Renal cortical epithelial cell (primary cell): ENCODE measurements around the gene CNTN5. TPM values are rescaled to one million over a fixed set of nuclear protein-coding genes. Genes with fewer than 3 reads are reported as not detected.

Experiments
- DNase-seq: peaks from one replicate; pipeline ENCODE4 v3.0.0-alpha.2; 2011; ENCODE audit warnings: low read depth
- total RNA-seq: library from RNA; depleted of rRNA; stranded (reverse); fragments of >200 nt; gene quantifications from 2 replicates; pipeline ENCODE4 v1.2.3, GENCODE V29; 2014

CNTN5 gene
- total RNA-seq, 1 donor from 2014 or later: 0.10 TPM

- no peak for DNase-seq
These were observed 489.1 kb downstream of the CNTN5 start for GRCh38 chr11:99509863-99510262.

DNA sequence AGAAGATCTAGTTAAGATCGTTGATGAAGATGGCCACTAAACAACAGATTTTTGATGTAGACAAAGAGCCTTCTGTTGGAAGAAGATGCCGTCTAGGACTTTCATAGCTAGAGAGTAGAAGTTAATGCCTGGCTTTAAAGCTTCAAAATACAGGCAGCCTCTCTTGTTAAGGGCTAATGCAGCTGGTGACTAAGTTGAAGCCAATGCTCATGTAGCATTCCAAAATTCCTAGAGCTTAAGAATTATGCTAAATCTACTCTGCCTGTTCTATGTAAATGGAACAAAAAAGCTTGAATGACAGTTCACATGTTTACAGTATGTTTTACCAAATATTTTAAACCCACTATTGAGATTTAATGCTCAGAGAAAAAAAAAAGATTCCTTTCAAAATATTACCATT, 492.6 kb downstream of the CNTN5 start:
- DNase-seq: no peak

GRCh38 chr11:99519095-99519494, 498.3 kb downstream of the CNTN5 start:
- no peak for DNase-seq

GRCh38 chr11:99522467-99523173, 501.9 kb downstream of the CNTN5 start:
- DNase-seq: no peak

GRCh38 chr11:99531468-99531867, 510.7 kb downstream of the CNTN5 start:
- DNase-seq: no peak

DNA sequence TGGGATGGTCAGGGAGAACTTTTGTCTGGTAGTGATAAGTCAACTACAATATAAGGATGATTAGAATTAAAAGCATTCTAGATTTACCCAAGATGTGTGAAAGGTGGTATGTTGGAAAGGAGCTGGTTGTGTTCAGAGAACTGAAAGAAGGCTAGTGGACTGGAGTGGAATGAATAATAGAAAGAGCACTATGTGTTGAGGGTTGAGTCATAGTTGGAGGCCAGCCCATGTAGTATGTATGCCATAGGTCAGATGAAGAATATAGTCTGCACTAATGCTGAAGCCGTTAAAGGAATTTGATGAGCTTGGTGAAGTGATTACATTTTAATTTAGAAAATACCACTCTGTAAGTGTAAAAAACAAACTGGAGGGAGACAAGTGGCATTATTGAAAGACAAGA, 514.1 kb downstream of the CNTN5 start:
- no peak for DNase-seq

GRCh38 chr11:99535406-99535805, 514.7 kb downstream of the CNTN5 start:
- no peak for DNase-seq

- peak; percentile 36 for DNase-seq
These were observed 515.1 kb downstream of the CNTN5 start for GRCh38 chr11:99535819-99536218.

- no peak for DNase-seq
These were observed 516.9 kb downstream of the CNTN5 start for GRCh38 chr11:99537681-99538080.

- DNase-seq: no peak
These were observed 524.9 kb downstream of the CNTN5 start for GRCh38 chr11:99545616-99546015.

- no peak for DNase-seq
These were observed 527.5 kb downstream of the CNTN5 start for GRCh38 chr11:99548264-99548663.

DNA sequence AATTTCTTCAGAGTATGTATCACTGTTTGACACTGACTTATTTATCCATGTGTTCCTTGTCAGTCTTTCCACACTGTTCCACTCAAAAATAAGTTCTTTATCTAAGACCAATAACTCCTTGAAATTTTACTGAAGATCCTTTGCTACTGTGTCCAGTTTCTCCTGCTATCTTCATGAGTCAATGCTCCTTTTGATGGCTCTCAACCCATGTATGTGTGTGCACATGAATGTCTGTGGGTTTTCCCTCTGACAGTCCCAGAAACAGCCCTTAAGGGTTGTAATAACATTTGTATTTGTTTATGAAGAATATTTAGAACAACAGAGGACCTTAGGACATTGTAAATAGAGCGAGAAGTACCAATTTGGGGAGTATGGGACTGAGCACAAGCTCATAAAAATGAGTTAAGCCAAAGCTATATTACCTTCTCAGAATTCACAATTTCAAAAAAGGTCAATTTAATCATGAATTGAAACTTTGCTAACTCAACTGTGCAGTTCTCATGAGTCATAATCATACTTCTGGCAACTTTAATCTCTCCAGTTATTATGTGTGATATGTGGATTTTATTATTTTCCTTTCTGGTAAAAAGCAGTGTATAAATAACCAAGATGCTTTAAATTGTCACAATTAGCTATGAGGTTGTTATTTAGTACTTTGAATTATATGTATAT, 533.6 kb downstream of the CNTN5 start:
- no peak for DNase-seq

DNA sequence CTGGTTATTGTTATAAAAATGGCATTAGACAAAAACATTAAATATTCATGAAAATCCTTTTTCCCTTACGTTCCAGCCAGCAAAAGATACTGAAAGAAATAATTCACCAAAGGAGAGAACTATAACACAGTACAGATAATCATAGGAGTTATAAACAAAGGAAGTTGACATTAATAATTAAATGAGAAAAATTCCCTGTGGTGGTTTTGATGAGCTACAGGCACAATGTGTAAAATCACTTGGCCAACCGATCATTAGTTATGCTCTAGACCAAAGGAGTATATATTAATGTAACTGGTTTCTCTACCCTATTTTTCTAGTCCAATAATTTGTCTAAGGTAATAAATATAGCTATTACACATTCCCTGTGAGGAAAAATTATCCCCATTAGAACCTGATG, 534.7 kb downstream of the CNTN5 start:
- DNase-seq: no peak

- DNase-seq: no peak
These were observed 544.6 kb downstream of the CNTN5 start for GRCh38 chr11:99565333-99565732.

- no peak for DNase-seq
These were observed 546.7 kb downstream of the CNTN5 start for GRCh38 chr11:99567334-99567956.

DNA sequence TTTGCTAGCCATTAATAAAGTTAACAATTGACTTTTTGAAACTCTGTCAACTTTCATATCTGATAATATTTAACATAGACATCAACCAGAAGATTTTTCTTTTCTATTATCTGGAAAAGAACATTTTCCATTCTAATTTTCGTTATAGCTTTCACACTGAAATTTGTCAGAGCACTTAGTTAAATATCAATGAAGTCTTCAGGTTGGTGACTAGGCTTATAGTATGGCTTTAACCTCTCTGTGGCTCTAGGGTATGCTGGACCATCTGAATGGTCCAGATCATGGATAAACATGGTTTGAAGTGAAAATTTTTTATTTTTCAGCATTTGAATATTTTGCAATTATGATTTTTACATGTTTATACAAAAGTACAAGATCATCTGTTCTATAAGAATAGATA, 548.1 kb downstream of the CNTN5 start:
- no peak for DNase-seq

- no peak for DNase-seq
These were observed 550.3 kb downstream of the CNTN5 start for GRCh38 chr11:99571094-99571493.

GRCh38 chr11:99584830-99585229, 564.1 kb downstream of the CNTN5 start:
- no peak for DNase-seq

GRCh38 chr11:99585606-99586005, 564.9 kb downstream of the CNTN5 start:
- no peak for DNase-seq

GRCh38 chr11:99589771-99590170, 569.0 kb downstream of the CNTN5 start:
- no peak for DNase-seq

DNA sequence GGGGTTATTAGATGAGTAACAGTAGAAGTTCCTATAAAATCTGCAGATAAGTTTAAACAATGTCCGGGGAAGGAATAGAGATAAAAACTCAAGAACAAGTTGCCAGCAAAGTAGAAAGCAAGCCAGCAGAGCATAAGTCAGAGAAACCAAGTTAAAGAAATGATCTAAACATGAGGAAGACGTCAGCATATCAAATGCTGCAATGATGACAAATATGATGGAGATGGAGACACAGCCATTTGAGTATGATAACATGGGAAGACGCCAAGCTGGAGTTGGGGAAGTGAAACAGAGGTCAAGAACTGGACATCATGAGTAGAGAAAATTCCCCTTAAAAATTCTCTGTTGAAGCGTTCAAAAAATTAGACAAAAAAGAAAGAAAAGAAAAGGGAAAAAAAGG, 571.5 kb downstream of the CNTN5 start:
- DNase-seq: no peak

- no peak for DNase-seq
These were observed 572.4 kb downstream of the CNTN5 start for GRCh38 chr11:99593197-99593596.

GRCh38 chr11:99601179-99601578, 580.4 kb downstream of the CNTN5 start:
- DNase-seq: no peak
